Mucosa of descending colon (tissue), 3 donors: ENCODE measurements around the gene GLYAT. TPM values are rescaled to one million over a fixed set of nuclear protein-coding genes. Genes with fewer than 3 reads are reported as not detected.

Experiments
- ATAC-seq: fragments of 200-7000 bp; cut with Tn5 transposase; one replicate; pipeline ENCODE4 v1.9.1; 2020; ENCODE audit warnings: mild to moderate bottlenecking, moderate library complexity
- DNase-seq, 3 donors: peaks; one replicate each; pipeline ENCODE4 v3.0.0-alpha.2; 2020
- H3K36me3 ChIP-seq: fragments of 200-600 bp; one replicate; pipeline ENCODE4 v1.8.0; 2021; ENCODE audit warnings: low read depth, mild to moderate bottlenecking
- H3K4me1 ChIP-seq: fragments of 200-600 bp; one replicate; pipeline ENCODE4 v1.8.0; 2021; ENCODE audit warnings: low read depth, mild to moderate bottlenecking
- H3K4me3 ChIP-seq: fragments of 200-600 bp; one replicate; pipeline ENCODE4 v1.8.0; 2021; ENCODE audit warnings: mild to moderate bottlenecking
- H3K9me3 ChIP-seq: fragments of 200-600 bp; one replicate; pipeline ENCODE4 v1.8.0; 2021; ENCODE audit warnings: mild to moderate bottlenecking
- intact Hi-C, 2 donors: fragments of 100-400 bp; cut with DNase I in 1 of 2; cut with micrococcal nuclease in 1 of 2; formaldehyde crosslinking; loops; one replicate each; pipeline versions ENCODE4 v1.11.0 to v1.11.1; 2022; cut with DNase I, micrococcal nuclease
- total RNA-seq, 3 donors: library from RNA; stranded (reverse); fragmentation: NEBNext Ultra II Directional in 2 of 3; extraction: Animal tissue kit (Norgen Biotek cat#: 25700) in 2 of 3; gene quantifications; one replicate each; pipeline versions ENCODE4 v1.2.1 to v1.2.4, GENCODE V29; 2021 to 2023
- TF ChIP-seq, protein P1 (sequence below): fragments of 200-600 bp; IDR thresholded peaks from one replicate; pipeline ENCODE4 v1.8.0; 2022; ENCODE audit warnings: antibody characterized with exemption, mild to moderate bottlenecking
- donor health status: DM: no; HTN: no; CAD: no; lungs with moderate emphysema.
- donor health status: DM: no; HTN: no; CAD: no.
- donor health status: DM: no; HTN: yes; CAD: no.

Gene GLYAT
- total RNA-seq, 3 donors from 2014 or later = not detected

- TF ChIP-seq, protein P1, sequence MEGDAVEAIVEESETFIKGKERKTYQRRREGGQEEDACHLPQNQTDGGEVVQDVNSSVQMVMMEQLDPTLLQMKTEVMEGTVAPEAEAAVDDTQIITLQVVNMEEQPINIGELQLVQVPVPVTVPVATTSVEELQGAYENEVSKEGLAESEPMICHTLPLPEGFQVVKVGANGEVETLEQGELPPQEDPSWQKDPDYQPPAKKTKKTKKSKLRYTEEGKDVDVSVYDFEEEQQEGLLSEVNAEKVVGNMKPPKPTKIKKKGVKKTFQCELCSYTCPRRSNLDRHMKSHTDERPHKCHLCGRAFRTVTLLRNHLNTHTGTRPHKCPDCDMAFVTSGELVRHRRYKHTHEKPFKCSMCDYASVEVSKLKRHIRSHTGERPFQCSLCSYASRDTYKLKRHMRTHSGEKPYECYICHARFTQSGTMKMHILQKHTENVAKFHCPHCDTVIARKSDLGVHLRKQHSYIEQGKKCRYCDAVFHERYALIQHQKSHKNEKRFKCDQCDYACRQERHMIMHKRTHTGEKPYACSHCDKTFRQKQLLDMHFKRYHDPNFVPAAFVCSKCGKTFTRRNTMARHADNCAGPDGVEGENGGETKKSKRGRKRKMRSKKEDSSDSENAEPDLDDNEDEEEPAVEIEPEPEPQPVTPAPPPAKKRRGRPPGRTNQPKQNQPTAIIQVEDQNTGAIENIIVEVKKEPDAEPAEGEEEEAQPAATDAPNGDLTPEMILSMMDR = no peak
- no peaks in the 10 kb centered on the region for H3K9me3 ChIP-seq
- ATAC-seq (no peak), DNase-seq (no peak)
- no peak overlapping the region for H3K4me3 ChIP-seq
- H3K36me3 ChIP-seq = no peaks in the 10 kb centered on the region
- intact Hi-C loops = no loop called here
- no peaks in the 10 kb centered on the region for H3K4me1 ChIP-seq
Measured at GRCh38 chr11:58774164-58774593, 42.4 kb upstream of the GLYAT start.

GRCh38 chr11:58773337-58773736, 41.6 kb upstream of the GLYAT start:
- Histone ChIP-seq H3K4me1 (no peaks in the 10 kb centered on the region), H3K36me3 (no peaks in the 10 kb centered on the region), H3K4me3 (no peak overlapping the region), H3K9me3 (no peaks in the 10 kb centered on the region)
- intact Hi-C loops = no loop called here
- ATAC-seq (no peak), DNase-seq (no peak)
- TF ChIP-seq, protein P1 = no peak

DNA sequence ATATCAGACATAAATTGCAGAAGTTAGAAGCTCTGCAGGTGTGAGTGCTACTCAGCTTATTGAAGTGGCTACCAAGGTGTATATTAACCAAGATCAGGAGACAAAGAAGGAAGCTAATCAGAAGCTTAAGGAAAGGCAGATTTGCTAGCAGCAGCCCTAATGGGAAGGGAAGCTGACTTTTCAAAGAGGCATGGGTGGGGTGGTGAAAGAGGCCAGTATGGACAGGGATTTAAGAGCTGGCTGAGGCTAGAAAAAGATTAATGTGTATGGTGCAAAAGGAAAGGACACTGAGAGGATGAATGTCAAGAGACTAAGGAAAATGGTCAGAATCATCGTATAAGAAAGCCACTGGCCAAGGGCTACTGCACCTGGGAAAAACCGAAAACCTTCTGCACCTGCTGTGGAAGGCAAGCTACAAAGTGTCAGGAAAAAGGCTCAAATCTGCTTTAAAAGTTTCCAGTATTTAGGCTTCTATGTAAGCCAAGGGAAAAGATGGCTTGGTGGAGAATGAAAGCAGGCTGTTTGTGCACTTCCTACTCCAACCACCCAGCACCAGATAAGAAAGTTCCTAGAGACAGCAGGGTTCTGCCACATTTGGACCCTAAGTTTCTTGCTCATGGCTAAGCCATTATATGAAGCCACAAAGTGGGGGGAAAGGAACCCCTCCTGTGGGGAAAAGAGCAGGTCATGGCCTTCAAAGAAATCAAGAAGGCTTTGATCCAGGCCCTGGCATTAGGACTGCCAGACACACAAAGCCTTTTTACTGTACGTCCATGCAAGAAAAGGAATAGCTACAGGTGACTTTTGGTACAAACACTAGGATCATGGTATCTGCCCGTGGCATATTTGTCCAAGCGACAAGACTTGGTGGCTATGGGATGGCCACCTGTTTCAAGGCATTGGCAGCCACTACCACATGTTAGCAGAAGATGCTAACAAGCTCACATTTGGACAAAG, 40.9 kb upstream of the GLYAT start:
- Histone ChIP-seq H3K4me1 (no peaks in the 10 kb centered on the region), H3K36me3 (no peaks in the 10 kb centered on the region), H3K9me3 (no peaks in the 10 kb centered on the region), H3K4me3 (no peak overlapping the region)
- intact Hi-C loops = no loop called here
- ATAC-seq = no peak
- TF ChIP-seq, protein P1 = no peak
- no peak for DNase-seq

DNA sequence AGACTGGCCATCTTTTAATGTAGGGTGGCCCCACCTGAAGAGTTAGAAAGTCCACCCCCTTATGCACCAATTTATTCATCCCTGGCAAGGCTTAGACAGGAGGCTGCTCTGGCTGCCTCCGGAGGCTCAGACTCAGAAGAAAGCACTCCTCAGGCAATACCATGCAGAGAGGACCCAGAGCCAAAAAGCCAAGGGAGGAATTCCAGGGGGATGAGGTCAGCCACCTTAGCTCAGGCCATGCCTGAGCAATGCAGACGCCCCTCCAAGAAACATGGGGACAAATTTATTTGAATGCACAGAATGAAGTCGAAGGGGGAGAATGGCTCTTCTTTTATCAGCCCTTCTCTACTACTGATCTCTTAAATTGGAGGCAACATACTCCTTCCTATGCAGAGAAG, 39.7 kb upstream of the GLYAT start:
- no peak for DNase-seq
- no peaks in the 10 kb centered on the region for H3K4me1 ChIP-seq
- intact Hi-C loops = no loop called here
- no peak for ATAC-seq
- TF ChIP-seq, protein P1 = no peak
- no peaks in the 10 kb centered on the region for H3K36me3 ChIP-seq
- no peak overlapping the region for H3K4me3 ChIP-seq
- H3K9me3 ChIP-seq = no peaks in the 10 kb centered on the region

- TF ChIP-seq, protein P1 = no peak
- DNase-seq = no peak
- no peaks in the 10 kb centered on the region for H3K36me3 ChIP-seq
- no peaks in the 10 kb centered on the region for H3K9me3 ChIP-seq
- H3K4me3 ChIP-seq = no peak overlapping the region
- intact Hi-C loops = no loop called here
- ATAC-seq = no peak
- H3K4me1 ChIP-seq = no peaks in the 10 kb centered on the region
Measured at GRCh38 chr11:58770627-58771457, 39.1 kb upstream of the GLYAT start.
